Parathyroid adenoma (tissue), 2 donors: Measurements from ENCODE around the gene RASEF.

Experiments used
- H2AFZ ChIP-seq: fragments of 300-600 bp; sonication (generic); one replicate; pipeline ENCODE4 v1.7.0; 2017; ENCODE audit warnings: antibody characterized with exemption, mild to moderate bottlenecking
- H3K27ac ChIP-seq: fragments of 300-600 bp; sonication (generic); one replicate; pipeline ENCODE4 v1.7.0; 2017
- H3K27me3 ChIP-seq: fragments of 300-600 bp; sonication (generic); one replicate; pipeline ENCODE4 v1.7.0; 2017; ENCODE audit warnings: low read length; ENCODE audit not compliant: control insufficient read depth, insufficient read depth
- H3K36me3 ChIP-seq: fragments of 300-600 bp; sonication (generic); one replicate; pipeline ENCODE4 v1.7.0; 2017; ENCODE audit warnings: low read length; ENCODE audit not compliant: control insufficient read depth, insufficient read depth
- H3K4me1 ChIP-seq: fragments of 300-600 bp; sonication (generic); one replicate; pipeline ENCODE4 v1.7.0; 2017; ENCODE audit warnings: control low read depth
- H3K4me2 ChIP-seq: fragments of 300-600 bp; sonication (generic); one replicate; pipeline ENCODE4 v1.7.0; 2017; ENCODE audit warnings: low read length
- H3K4me3 ChIP-seq: fragments of 300-600 bp; sonication (generic); one replicate; pipeline ENCODE4 v1.7.0; 2017; ENCODE audit warnings: low read depth, low read length
- H3K79me2 ChIP-seq: fragments of 300-600 bp; sonication (generic); one replicate; pipeline ENCODE4 v1.7.0; 2017; ENCODE audit warnings: control low read depth
- H3K9ac ChIP-seq: fragments of 300-600 bp; sonication (generic); one replicate; pipeline ENCODE4 v1.7.0; 2017; ENCODE audit warnings: mild to moderate bottlenecking
- H3K9me3 ChIP-seq: fragments of 300-600 bp; sonication (generic); one replicate; pipeline ENCODE4 v1.7.0; 2017; ENCODE audit warnings: low read length; ENCODE audit not compliant: control insufficient read depth
- CTCF ChIP-seq: fragments of 300-600 bp; sonication (generic); IDR thresholded peaks from one replicate; pipeline ENCODE4 v1.7.0; 2017; ENCODE audit warnings: antibody characterized with exemption, mild to moderate bottlenecking
- donor health status: primary hyperparathyroidism.

Gene RASEF

GRCh38 chr9:83027153-83027891 lies 35.6 kb downstream of the RASEF start:
- no peaks in the 10 kb centered on the region for H3K27me3 ChIP-seq
- H3K9me3 ChIP-seq: no peaks in the 10 kb centered on the region
- no peaks in the 10 kb centered on the region for H3K4me1 ChIP-seq

DNA sequence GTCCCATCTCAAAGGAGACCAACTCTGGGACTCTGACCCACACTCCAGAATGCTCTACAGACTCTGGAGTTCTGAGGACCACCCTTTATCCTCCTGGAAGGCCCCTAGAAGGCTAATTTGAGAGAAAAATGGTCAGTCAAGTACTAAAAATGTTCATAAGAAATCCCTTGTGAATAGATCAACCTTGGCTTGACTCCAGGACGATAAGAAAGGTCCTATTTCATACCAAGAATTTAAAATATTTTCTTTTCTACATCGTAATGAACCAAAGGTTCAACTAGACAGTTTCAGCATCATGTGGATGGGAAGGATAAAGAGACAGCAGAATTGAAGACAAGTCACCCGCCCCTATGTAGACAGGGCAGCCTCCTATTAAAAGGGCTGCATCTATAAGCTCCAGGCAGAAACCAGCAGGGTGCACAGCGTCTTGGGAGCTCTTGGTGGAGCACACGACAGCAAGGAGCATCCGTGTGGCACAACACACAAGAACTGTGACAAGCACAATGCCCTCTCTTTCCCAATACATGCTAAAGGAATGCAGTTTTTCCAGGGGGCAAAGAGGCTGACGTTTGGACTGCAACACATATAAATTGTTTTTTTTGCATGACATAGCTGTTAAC lies 38.3 kb downstream of the RASEF start:
- no peaks in the 10 kb centered on the region for H3K4me1 ChIP-seq
- TF ChIP-seq CTCF: no peak
- H3K27me3 ChIP-seq: no peaks in the 10 kb centered on the region
- no peak overlapping the region for H2AFZ ChIP-seq
- no peaks in the 10 kb centered on the region for H3K9me3 ChIP-seq
- no peak overlapping the region for H3K9ac ChIP-seq
- no peak overlapping the region for H3K27ac ChIP-seq
- H3K4me3 ChIP-seq: no peak overlapping the region
- H3K4me2 ChIP-seq: no peak overlapping the region
- no peaks in the 10 kb centered on the region for H3K79me2 ChIP-seq
- H3K36me3 ChIP-seq: no peaks in the 10 kb centered on the region

More at GRCh38 chr9:83027153-83027891, 35.6 kb downstream of the RASEF start:
- no peak overlapping the region for H3K4me2 ChIP-seq
- H2AFZ ChIP-seq: no peak overlapping the region
- H3K36me3 ChIP-seq: no peaks in the 10 kb centered on the region
- no peak overlapping the region for H3K4me3 ChIP-seq
- H3K79me2 ChIP-seq: no peaks in the 10 kb centered on the region
- no peak overlapping the region for H3K9ac ChIP-seq
- H3K27ac ChIP-seq: no peak overlapping the region
- no peak for TF ChIP-seq CTCF

GRCh38 chr9:83023151-83023550 lies 39.8 kb downstream of the RASEF start:
- Histone ChIP-seq H2AFZ (no peak overlapping the region), H3K27me3 (no peaks in the 10 kb centered on the region), H3K4me1 (no peaks in the 10 kb centered on the region), H3K27ac (no peak overlapping the region), H3K9me3 (no peaks in the 10 kb centered on the region), H3K36me3 (no peaks in the 10 kb centered on the region), H3K9ac (no peak overlapping the region), H3K4me2 (no peak overlapping the region), H3K79me2 (no peaks in the 10 kb centered on the region), H3K4me3 (no peak overlapping the region)
- TF ChIP-seq CTCF: no peak

GRCh38 chr9:83020864-83021263 lies 42.1 kb downstream of the RASEF start:
- Histone ChIP-seq H3K4me3 (no peak overlapping the region), H3K27ac (no peak overlapping the region), H3K9me3 (no peaks in the 10 kb centered on the region), H3K4me2 (no peak overlapping the region), H3K9ac (no peak overlapping the region), H3K79me2 (no peaks in the 10 kb centered on the region), H3K4me1 (no peaks in the 10 kb centered on the region), H3K27me3 (no peaks in the 10 kb centered on the region), H2AFZ (no peak overlapping the region), H3K36me3 (no peaks in the 10 kb centered on the region)
- TF ChIP-seq CTCF: no peak

DNA sequence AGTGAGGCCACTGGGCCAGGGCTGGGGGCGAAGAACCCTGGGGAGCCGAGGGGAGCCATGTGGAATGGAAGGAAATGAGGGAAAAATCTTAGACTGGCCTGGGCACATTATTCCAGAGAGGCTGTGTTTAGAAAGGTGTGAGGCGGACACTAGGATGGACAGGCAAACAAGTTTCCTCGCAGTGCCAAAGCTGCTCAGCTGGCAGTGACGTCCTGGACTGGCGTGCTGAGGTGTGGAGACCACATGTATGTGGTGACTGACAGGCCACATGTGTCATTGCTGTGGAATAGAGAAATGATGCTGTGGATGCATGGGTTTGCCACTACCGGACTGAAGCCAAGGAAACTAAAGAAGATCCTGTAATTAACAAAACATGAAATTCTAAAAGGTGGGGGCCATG lies 42.6 kb downstream of the RASEF start:
- TF ChIP-seq CTCF: no peak
- Histone ChIP-seq H3K9me3 (no peaks in the 10 kb centered on the region), H2AFZ (no peak overlapping the region)

More for the DNA sequence above, 42.6 kb downstream of the RASEF start:
- no peak overlapping the region for H3K4me2 ChIP-seq
- no peak overlapping the region for H3K4me3 ChIP-seq
- no peak overlapping the region for H3K27ac ChIP-seq
- H3K36me3 ChIP-seq: no peaks in the 10 kb centered on the region
- no peaks in the 10 kb centered on the region for H3K4me1 ChIP-seq
- no peaks in the 10 kb centered on the region for H3K79me2 ChIP-seq
- H3K9ac ChIP-seq: no peak overlapping the region
- H3K27me3 ChIP-seq: no peaks in the 10 kb centered on the region
